ENCODE measurements around the gene TNFRSF21. TPM values are rescaled to one million over a fixed set of nuclear protein-coding genes. Genes with fewer than 3 reads are reported as not detected.

Gene TNFRSF21
- total RNA-seq, 1 experiment from 2014 or later: 19.3 TPM

- H3K4me3 Mint-ChIP-seq (ENCODE audit: unreplicated experiment): no peak overlapping the region
- peaks cover 8% of the 10 kb centered on the region for H3K4me1 Mint-ChIP-seq (ENCODE audit: insufficient read depth, unreplicated experiment)
- H3K27me3 Mint-ChIP-seq (ENCODE audit: insufficient read depth, unreplicated experiment): no peaks in the 10 kb centered on the region
- H3K36me3 Mint-ChIP-seq (ENCODE audit: insufficient read depth, unreplicated experiment): peaks cover 7% of the 10 kb centered on the region
- TF ChIP-seq CTCF (IDR thresholded peaks at IDR 0.05; ENCODE audit: unreplicated experiment): no peak
- intact Hi-C loops (cut with micrococcal nuclease): no loop called here
- no peaks in the 10 kb centered on the region for H3K9me3 Mint-ChIP-seq (ENCODE audit: unreplicated experiment)
- no TSS peak for BruUV-seq (replicated peaks)
- no peak for DNase-seq (ENCODE audit: unreplicated experiment)
- ChIA-PET CTCF (interaction anchor here (0.7 kb wide), 1 partner anchor 148 kb away, joined by 3 read pairs; no protein-coding TSS in a partner anchor), POLR2A (interaction anchor here (0.6 to 1.3 kb wide), 2 partner anchors 7 to 10 kb away, joined by 4 read pairs; no protein-coding TSS in a partner anchor)
- H3K27ac Mint-ChIP-seq (ENCODE audit: low read depth, unreplicated experiment): no peak overlapping the region
Observed at GRCh38 chr6:47258724-47259347, 50.9 kb downstream of the TNFRSF21 start.

- TF ChIP-seq CTCF (IDR thresholded peaks at IDR 0.05; ENCODE audit: unreplicated experiment): no peak
- Mint-ChIP-seq H3K9me3 (ENCODE audit: unreplicated experiment) (no peaks in the 10 kb centered on the region), H3K27me3 (ENCODE audit: insufficient read depth, unreplicated experiment) (no peaks in the 10 kb centered on the region), H3K36me3 (ENCODE audit: insufficient read depth, unreplicated experiment) (peaks cover 7% of the 10 kb centered on the region), H3K27ac (ENCODE audit: low read depth, unreplicated experiment) (no peak overlapping the region), H3K4me1 (ENCODE audit: insufficient read depth, unreplicated experiment) (peaks cover 1% of the 10 kb centered on the region), H3K4me3 (ENCODE audit: unreplicated experiment) (no peak overlapping the region)
- no TSS peak for BruUV-seq (replicated peaks)
- ChIA-PET CTCF (interaction anchor here (0.7 to 1.0 kb wide), 2 partner anchors 18 to 41 kb away, joined by 3 read pairs; no protein-coding TSS in a partner anchor), POLR2A (interaction anchor here (0.7 to 1.3 kb wide), 2 partner anchors 10 to 159 kb away, joined by 3 to 4 read pairs; no protein-coding TSS in a partner anchor)
- intact Hi-C loops (cut with micrococcal nuclease): no loop called here
- DNase-seq (ENCODE audit: unreplicated experiment): no peak
Observed at GRCh38 chr6:47256981-47257730, 52.5 kb downstream of the TNFRSF21 start.

- Mint-ChIP-seq H3K36me3 (ENCODE audit: insufficient read depth, unreplicated experiment) (peaks cover 7% of the 10 kb centered on the region), H3K9me3 (ENCODE audit: unreplicated experiment) (no peaks in the 10 kb centered on the region), H3K4me3 (ENCODE audit: unreplicated experiment) (no peak overlapping the region), H3K4me1 (ENCODE audit: insufficient read depth, unreplicated experiment) (no peaks in the 10 kb centered on the region), H3K27ac (ENCODE audit: low read depth, unreplicated experiment) (no peak overlapping the region), H3K27me3 (ENCODE audit: insufficient read depth, unreplicated experiment) (no peaks in the 10 kb centered on the region)
- ChIA-PET POLR2A (interaction anchor here (1.3 kb wide), 1 partner anchor 9 kb away, joined by 4 read pairs; no protein-coding TSS in a partner anchor), CTCF (interaction anchor here (1.0 kb wide), 1 partner anchor 19 kb away, joined by 3 read pairs; no protein-coding TSS in a partner anchor)
- no peak for DNase-seq (ENCODE audit: unreplicated experiment)
- TF ChIP-seq CTCF (IDR thresholded peaks at IDR 0.05; ENCODE audit: unreplicated experiment): no peak
- intact Hi-C loops (cut with micrococcal nuclease): no loop called here
- no TSS peak for BruUV-seq (replicated peaks)
Observed at GRCh38 chr6:47256361-47256760, 53.3 kb downstream of the TNFRSF21 start.

GRCh38 chr6:47254906-47255305 is 54.8 kb downstream of the TNFRSF21 start:
- H3K4me3 Mint-ChIP-seq (ENCODE audit: unreplicated experiment): no peak overlapping the region
- no peaks in the 10 kb centered on the region for H3K4me1 Mint-ChIP-seq (ENCODE audit: insufficient read depth, unreplicated experiment)
- TF ChIP-seq CTCF (IDR thresholded peaks at IDR 0.05; ENCODE audit: unreplicated experiment): no peak
- no TSS peak for BruUV-seq (replicated peaks)
- no peak for DNase-seq (ENCODE audit: unreplicated experiment)
- H3K27ac Mint-ChIP-seq (ENCODE audit: low read depth, unreplicated experiment): no peak overlapping the region
- H3K36me3 Mint-ChIP-seq (ENCODE audit: insufficient read depth, unreplicated experiment): peaks cover 7% of the 10 kb centered on the region
- H3K27me3 Mint-ChIP-seq (ENCODE audit: insufficient read depth, unreplicated experiment): no peaks in the 10 kb centered on the region
- H3K9me3 Mint-ChIP-seq (ENCODE audit: unreplicated experiment): no peaks in the 10 kb centered on the region
- intact Hi-C loops (cut with micrococcal nuclease): no loop called here
- POLR2A ChIA-PET: no interaction called here
- CTCF ChIA-PET: interaction anchor here (1.1 kb wide), 1 partner anchor 157 kb away, joined by 4 read pairs; no protein-coding TSS in a partner anchor
